H4 (cell line): ENCODE data around the gene CFAP45. TPM values are rescaled to one million over a fixed set of nuclear protein-coding genes. Genes with fewer than 3 reads are reported as not detected.
A peak's percentile ranks its signal among the peaks of the same experiment; 100 is the strongest.

Source experiments
- DNase-seq: peaks from one replicate; pipeline ENCODE4 v3.0.0-alpha.2; 2015; ENCODE audit warnings: low spot score
- total RNA-seq: library from RNA; depleted of rRNA; stranded (reverse); fragments of >200 nt; shearing (Covaris generic); gene quantifications from 2 replicates; pipeline ENCODE4 v1.2.3, GENCODE V29; 2014

Gene CFAP45
- total RNA-seq, 1 experiment from 2014 or later = 0.21 TPM

- DNase-seq = peak; percentile 88
Observed at GRCh38 chr1:159923203-159924024, 23.4 kb upstream of the CFAP45 start.

- no peak for DNase-seq
Observed at GRCh38 chr1:159922511-159923202, 22.7 kb upstream of the CFAP45 start.

GRCh38 chr1:159921700-159922504 lies 21.9 kb upstream of the CFAP45 start:
- no peak for DNase-seq

- DNase-seq = no peak
Observed at GRCh38 chr1:159921251-159921650, 21.3 kb upstream of the CFAP45 start.

GRCh38 chr1:159920651-159921050 lies 20.7 kb upstream of the CFAP45 start:
- no peak for DNase-seq

DNA sequence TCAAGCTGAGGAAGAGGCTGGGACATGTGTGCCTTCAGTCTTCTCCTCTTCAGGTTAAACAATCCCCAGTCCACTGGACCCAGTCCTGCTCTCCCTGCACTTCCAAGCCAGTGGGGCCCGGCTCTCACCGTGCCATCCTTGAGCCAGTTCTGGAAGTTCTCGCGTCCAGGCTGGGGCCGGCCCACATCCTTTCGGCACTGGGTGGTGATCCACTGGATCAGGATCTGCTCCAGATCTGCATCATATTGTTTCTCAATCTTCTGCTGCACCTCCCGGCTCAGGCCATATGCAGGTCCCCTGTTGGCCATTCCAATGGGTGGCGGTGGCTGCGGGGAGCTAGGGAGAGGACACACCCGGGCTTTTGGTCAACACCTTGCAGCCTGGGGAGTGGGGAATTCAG lies 20.2 kb upstream of the CFAP45 start:
- DNase-seq = no peak

DNA sequence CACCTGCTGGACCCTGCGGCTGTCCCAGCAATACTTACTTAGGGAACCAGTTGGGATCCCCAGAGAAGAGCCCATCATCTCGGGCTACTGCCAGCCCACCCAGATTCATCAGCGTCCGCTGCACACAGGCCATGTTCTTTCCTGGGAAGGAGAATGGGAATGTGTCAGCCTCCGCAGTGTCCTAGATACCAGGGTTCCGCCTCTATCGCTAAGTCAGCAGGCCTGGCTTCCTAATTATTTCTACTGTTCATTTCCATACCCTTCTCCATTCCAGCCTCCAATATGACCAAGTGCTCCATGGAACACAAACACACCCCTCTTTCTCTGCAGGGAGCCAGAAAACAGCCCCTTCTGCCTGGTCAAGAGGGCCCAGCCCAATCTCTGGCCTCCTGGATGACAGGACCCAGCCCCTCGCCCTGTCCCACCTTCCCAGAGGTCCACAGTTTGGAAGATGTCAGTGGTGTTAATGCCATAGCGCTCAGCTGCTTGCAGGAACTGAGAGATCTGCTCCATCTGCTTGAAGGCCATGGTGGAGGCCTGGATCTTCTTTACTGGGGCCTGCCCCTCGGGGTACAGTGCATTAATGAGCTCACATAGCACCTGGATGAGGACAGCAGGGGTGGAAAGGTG lies 19.4 kb upstream of the CFAP45 start:
- no peak for DNase-seq

DNA sequence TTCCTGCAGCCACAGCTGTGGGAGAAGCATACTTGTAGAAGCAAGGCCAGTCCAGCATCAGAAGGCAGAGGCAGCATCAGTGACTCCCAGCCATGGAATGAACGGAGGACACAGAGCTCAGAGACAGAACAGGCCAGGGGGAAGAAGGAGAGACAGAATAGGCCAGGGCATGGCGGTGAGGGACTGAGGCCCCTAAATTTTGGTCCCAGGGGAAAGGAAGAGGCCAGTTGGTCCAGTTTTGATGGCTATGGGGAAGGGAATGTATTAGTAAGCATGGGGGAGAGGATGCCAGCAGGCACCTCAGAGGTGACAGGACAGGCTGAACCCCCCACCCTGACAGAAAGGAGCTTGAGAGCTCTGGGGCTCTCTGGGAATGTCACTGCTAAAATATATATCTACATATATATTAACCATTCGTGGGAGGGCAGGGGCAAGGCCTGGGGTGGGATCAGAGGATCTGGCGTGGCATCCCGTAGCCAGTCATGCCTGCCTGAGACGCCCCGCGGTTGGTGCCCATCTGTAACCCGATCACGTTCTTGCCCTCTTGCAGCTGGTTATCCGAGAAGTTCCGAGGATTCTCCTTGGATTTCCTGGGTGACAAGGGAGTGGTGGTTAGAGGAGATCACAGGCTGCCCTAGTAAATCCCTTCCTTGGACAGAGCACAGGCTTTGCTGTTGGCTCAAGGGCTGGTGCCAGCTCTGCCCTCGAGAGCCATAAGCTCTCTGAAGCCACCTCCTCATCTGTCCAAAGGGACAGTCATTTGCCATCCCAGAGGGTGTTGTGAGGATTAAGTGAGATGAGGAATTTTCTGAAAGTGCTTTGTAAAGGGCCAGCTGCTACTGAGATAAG lies 18.6 kb upstream of the CFAP45 start:
- no peak for DNase-seq

DNA sequence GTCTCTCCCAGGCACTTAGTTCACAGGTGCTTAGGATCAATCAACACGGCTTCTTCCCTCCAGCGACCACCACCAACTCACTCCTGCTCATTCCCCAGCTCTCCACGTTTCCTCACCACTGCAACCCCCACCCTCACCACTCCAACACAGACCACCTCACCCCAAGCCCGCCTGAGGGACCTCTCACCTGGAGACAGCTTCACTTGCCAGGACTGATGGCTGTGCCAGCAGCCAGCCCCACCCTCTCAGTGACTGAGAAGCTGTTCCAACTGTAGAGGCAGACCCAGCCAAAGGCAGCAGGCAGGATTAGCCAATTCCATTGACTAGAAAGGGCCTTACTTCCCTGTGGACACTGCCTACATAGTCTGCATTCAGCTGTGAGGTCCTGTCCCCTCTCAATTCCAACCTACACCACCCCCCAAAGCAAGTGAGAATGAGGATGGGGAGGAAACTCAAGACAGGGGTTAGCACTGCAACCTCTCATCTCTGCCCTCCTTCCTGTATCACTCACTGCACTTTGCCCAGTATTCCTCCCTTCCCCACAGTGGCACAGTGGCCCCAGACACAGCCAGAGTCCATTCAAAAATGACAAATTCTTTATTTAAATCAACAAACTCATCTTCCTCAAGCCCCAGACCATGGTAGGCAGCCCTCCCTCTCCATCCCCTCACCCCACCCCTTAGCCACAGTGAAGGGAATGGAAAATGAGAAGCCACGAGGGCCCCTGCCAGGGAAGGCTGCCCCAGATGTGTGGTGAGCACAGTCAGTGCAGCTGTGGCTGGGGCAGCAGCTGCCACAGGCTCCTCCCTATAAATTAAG lies 17.8 kb upstream of the CFAP45 start:
- no peak for DNase-seq

DNA sequence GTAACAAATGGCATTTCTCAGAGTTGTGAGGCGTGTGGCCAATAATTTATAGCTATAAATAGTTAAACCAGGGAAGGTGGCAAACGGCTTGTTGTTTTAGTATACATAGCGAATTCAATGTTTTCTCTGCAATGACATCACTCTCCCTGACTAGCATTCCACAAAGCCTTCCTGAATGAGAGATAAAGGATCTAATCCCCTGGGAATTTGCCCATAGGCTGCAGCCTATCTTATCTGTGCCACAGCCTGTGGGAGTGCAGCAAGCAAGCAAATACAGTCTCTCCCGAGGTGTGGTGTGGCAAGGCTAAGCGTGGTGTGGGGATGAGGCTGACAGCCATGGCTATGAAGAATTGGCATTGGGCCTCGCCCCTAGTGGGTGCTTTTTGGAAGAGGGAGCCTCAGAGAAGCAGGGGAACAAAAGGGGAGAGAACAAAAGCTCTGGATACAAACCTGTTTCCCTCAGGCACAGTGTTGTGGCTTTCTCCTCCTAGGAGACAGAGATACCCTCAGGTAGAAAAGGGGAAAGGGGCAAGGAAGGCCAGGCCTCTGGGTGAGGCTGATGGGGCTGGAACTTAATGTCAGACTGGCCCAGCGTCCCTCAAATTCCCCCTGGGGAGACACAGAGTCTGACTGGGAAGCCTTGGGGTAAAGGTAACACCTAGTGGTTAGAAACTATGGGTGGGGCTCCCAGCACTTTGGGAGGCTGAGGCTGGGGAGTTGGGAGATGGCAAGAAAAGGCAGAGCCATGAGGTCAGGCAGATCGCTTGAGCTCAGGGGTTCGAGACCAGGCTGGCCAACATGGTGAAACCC lies 16.5 kb upstream of the CFAP45 start:
- peak; percentile 76 for DNase-seq

DNA sequence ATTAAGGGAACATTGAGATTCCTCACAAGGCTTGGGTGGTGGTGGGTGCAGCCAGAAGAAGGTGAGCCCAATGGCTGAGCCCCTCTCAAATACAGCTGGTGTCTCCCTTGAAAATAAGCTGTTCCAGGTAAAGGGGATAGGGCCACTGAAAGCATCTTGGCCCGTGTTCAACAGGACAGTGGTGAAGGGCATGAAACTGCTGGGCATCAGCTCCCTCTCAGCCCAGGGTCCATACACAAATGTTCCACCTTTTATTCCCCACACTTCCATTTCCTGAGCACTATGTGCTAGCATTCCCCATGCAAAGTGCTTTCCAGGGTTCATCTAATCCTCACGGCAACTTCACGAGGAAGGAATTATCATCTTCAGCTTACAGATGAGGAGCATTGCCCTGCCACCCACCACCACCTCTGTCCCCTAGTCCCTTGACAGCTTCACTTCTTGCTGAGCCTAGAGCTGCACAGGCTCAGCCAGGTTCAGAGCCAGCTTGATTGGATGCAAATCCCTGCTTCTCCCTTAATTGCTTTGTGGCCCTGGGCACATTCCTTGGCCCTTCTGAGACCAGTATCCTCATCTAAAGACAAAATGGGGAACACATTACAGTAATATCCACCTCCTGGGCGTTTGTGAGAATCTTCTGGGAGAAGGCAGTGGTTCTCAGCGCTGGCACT lies 15.7 kb upstream of the CFAP45 start:
- DNase-seq = no peak

DNA sequence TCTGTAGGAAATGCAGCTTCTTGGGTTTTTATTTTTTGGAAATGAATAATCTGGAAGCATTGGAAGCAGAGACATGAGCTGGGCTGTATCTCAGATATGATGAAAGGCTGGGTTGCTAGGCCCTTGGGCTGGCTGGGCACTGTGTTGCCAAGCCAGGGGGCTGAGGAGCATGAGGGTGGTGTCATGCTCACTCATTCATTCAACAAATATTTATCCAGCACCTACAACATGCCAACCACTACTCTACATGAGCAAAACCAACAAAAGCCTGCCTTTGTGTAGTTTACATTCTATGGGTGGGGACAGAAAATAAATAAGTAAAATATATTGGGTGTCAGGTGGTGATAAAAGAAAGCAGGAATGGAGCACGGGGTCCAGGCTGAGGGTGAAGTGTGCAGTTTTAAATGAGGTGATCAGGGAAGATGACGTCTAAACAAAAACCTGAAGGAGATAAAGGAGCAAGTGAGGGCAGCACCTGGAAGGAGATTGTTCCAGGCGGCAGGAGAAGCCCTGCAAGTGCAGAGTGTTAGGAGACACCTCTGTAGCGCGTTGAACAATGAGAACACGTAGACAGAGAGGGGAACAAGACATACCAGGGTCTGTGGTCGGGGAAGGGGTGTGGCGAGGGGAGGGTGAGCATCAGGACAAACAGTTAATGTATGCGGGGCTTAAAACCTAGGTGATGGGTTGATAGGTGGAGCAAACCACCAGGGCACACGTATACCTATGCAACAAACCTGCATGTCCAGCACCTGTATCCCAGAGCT lies 14.5 kb upstream of the CFAP45 start:
- no peak for DNase-seq

DNA sequence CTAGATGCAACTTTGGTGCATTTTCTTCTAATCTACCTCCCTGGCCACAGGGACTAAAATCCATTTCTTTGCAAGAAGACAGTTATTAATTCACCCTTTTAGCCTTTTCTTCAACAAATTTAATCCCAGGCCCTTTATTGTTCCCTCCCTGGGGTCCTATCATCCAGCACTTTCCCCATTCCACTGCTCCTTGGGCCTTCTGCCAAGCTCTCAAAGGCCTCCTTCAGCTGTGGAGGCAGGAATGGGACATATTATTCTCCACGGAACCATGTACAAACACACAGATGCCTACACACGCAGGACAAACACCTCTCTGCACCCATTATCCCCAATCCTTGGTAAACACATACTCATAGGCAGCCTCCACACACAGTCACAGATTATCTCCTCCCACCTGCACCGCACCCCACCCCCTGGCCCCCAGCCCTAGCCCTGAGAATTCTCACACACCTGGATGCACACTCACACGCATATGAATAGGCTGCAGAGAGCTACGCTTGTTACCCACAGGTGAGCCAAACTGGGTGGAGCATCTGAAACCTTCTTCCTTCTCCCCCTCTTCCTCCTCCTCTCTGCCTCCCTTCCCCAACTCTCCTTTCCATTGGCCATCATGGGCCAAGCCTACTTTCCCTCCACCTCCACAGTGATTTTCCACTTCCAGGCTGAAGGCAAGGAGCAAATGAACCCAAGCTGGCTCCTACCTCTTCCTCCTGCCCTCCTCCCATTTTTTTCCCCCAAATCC lies 13.7 kb upstream of the CFAP45 start:
- no peak for DNase-seq

GRCh38 chr1:159911326-159912070 lies 11.5 kb upstream of the CFAP45 start:
- no peak for DNase-seq

- no peak for DNase-seq
Observed at GRCh38 chr1:159908031-159908940, 8.3 kb upstream of the CFAP45 start.
